Vagina (tissue), 2 donors: ENCODE results near the gene SDCCAG8.

Source experiments
- CTCF ChIP-seq, 3 experiments: fragments of 450-650 bp in 2 of 3; fragments of 200-600 bp in 1 of 3; sonication (generic) in 1 of 3; IDR thresholded peaks; one replicate each; pipeline ENCODE4 v1.5.1; 2017 to 2019; ENCODE audit warnings: antibody characterized with exemption in 3 of 3, mild to moderate bottlenecking in 2 of 3, moderate library complexity in 2 of 3
- POLR2A ChIP-seq, 2 donors: fragments of 450-650 bp; IDR thresholded peaks; one replicate each; pipeline ENCODE4 v1.6.1; 2017; ENCODE audit warnings: antibody characterized with exemption in 2 of 2, mild to moderate bottlenecking in 2 of 2, moderate library complexity in 2 of 2
- POLR2AphosphoS5 ChIP-seq, 2 donors: sonication (generic); formaldehyde crosslinking; IDR thresholded peaks; one replicate each; pipeline ENCODE4 v1.9.0; 2017; ENCODE audit warnings: antibody characterized with exemption in 2 of 2, mild to moderate bottlenecking in 2 of 2, low read depth in 1 of 2; ENCODE audit not compliant: insufficient read depth in 1 of 2

- TF ChIP-seq CTCF (IDR thresholded peaks at IDR 0.05) (no peak), POLR2A (IDR thresholded peaks at IDR 0.05) (no peak), POLR2AphosphoS5 (IDR thresholded peaks at IDR 0.05; ENCODE audit: insufficient read depth in 1 of 2, low read depth in 1 of 2) (no peak)
Observed at GRCh38 chr1:243474906-243475305, 219.1 kb downstream of the SDCCAG8 start.
